ENCODE measurements around the gene TBC1D7. TPM values are rescaled to one million over a fixed set of nuclear protein-coding genes. Genes with fewer than 3 reads are reported as not detected.

The TBC1D7 gene
- total and polyA plus RNA-seq, 8 donors, result 18.3 to 38.8 (median 33.6) TPM

DNA sequence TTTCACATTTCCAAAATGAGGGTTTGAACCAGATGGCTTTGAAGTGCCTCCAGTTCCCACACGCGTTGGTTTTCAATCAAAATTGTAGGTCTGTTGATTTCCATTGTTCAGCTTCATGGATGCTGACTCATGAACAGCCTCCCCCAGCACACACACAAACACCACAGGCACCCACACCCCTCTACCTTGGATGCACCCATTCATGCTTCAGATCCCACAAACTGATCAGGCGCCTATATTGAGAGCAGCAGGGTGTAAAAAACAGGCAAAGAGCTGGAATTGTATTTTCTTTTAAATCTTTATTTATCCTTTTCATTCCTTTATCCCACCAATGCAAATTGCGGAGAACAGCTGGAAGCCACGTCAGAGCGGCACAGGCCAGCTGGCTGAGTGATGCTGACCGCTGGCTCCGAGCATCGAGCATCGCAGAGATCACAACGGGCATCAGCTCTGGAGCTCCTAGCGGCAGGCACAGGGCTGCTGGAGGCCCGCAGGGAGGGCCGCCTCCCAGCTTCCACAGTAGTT lies 29.3 kb upstream of the TBC1D7 start:
- no peak overlapping the region for H3K27ac ChIP-seq
- ATAC-seq (no peak), DNase-seq (peak in 1 of 4 donors; percentile 40)
- intact Hi-C loops (cut with DNase I), result no loop called here
- TF ChIP-seq, protein P1, sequence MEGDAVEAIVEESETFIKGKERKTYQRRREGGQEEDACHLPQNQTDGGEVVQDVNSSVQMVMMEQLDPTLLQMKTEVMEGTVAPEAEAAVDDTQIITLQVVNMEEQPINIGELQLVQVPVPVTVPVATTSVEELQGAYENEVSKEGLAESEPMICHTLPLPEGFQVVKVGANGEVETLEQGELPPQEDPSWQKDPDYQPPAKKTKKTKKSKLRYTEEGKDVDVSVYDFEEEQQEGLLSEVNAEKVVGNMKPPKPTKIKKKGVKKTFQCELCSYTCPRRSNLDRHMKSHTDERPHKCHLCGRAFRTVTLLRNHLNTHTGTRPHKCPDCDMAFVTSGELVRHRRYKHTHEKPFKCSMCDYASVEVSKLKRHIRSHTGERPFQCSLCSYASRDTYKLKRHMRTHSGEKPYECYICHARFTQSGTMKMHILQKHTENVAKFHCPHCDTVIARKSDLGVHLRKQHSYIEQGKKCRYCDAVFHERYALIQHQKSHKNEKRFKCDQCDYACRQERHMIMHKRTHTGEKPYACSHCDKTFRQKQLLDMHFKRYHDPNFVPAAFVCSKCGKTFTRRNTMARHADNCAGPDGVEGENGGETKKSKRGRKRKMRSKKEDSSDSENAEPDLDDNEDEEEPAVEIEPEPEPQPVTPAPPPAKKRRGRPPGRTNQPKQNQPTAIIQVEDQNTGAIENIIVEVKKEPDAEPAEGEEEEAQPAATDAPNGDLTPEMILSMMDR (IDR thresholded peaks at IDR 0.05), result no peak
- H3K27me3 ChIP-seq, result no peaks in the 10 kb centered on the region
- H3K4me1 ChIP-seq, result peaks cover 19 to 23% of the 10 kb centered on the region in 2 donors
- H3K36me3 ChIP-seq, result no peaks in the 10 kb centered on the region
- no peak overlapping the region for H3K4me3 ChIP-seq
- H3K9me3 ChIP-seq, result no peaks in the 10 kb centered on the region

DNA sequence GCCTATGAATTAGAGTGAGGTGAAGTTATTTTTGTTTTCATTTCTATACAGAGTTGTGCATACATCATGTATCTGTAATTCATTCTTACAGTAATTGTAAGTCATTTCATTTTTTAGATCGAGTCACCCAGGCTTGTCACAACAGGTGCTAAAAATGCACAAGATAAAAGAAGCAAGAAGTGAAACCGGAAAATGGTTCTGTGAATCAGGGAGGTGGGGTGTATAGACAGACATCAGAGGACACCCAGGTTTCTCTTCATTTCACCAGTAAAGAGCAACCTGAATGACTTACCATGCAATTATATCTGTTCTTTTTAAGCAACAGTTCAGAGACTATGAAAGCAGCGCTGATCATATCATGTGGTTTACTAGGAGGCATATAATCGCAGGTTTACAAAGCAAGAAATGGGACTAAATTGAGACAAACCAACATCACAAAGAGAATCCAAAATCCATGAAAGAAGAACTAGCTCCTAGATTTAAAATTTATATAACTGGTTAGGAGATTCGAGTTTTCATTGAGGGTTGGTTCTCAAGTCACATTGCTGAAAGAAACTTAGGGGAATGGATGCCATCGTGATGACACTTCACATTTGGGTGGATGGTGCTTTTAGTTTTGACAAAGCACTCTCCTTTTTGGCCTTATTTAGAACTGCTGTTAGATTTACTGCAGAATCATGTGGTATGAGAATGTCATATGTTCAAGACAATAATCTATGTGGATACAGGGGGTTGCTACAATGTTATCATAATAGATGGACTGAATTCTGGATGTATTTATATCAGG lies 27.9 kb upstream of the TBC1D7 start:
- intact Hi-C loops (cut with DNase I), result no loop called here
- Histone ChIP-seq H3K27ac (peak overlapping the region in 1 of 2 donors; percentile 51), H3K36me3 (no peaks in the 10 kb centered on the region), H3K9me3 (no peaks in the 10 kb centered on the region), H3K4me3 (no peak overlapping the region), H3K27me3 (no peaks in the 10 kb centered on the region), H3K4me1 (peaks cover 19 to 23% of the 10 kb centered on the region in 2 donors)
- ATAC-seq (no peak), DNase-seq (no peak)
- TF ChIP-seq, protein P1 (IDR thresholded peaks at IDR 0.05), result no peak

DNA sequence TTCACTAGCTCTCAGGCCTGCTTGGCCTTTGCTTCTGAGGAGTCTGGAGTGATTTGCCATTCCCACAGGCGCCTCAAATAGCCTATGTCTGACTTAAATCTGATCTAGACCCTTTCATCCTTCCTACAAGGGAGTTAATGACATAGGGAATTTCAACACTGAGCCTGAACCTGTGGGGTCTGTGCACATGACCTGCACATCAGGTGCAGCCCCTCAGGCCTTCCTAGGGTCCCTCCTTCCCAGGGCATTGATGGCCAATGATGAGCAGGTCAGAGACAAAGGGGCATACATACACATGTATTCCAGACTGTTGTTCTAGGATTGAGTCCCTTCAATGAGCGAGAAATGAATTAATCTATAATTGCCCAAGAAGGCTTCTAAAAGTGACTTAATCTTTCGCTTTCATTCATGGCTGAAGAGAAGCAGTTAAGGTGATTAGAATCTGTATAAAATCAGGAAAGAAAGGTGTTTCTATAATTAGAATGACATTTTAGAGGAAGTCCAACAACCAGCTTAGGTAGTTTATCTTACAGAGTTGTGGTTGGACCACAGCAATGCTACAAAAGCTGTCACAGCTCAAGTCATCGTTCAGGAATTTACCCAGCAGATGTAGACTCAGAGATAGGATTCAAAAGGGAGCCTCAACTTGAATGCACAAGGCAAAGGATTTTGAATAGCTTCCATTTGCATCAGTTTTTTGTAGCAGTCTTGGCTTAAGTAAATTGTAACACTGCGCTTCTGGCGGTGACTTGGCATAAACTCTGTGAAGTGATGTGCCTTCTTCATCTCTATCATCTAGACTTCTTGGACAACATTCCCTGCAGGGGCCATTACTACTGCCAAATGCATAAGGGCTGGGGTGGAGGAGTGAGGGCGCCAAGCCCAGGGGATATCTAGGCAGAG lies 27.0 kb upstream of the TBC1D7 start:
- Histone ChIP-seq H3K4me1 (peaks cover 19 to 23% of the 10 kb centered on the region in 2 donors), H3K9me3 (no peaks in the 10 kb centered on the region), H3K27ac (peak overlapping the region; percentile 36 to 51), H3K27me3 (no peaks in the 10 kb centered on the region), H3K4me3 (no peak overlapping the region), H3K36me3 (no peaks in the 10 kb centered on the region)
- peak in 1 of 4 donors; percentile 25 for DNase-seq
- TF ChIP-seq, protein P1 (IDR thresholded peaks at IDR 0.05), result no peak
- peak; percentile 69 for ATAC-seq
- intact Hi-C loops (cut with DNase I), result no loop called here

DNA sequence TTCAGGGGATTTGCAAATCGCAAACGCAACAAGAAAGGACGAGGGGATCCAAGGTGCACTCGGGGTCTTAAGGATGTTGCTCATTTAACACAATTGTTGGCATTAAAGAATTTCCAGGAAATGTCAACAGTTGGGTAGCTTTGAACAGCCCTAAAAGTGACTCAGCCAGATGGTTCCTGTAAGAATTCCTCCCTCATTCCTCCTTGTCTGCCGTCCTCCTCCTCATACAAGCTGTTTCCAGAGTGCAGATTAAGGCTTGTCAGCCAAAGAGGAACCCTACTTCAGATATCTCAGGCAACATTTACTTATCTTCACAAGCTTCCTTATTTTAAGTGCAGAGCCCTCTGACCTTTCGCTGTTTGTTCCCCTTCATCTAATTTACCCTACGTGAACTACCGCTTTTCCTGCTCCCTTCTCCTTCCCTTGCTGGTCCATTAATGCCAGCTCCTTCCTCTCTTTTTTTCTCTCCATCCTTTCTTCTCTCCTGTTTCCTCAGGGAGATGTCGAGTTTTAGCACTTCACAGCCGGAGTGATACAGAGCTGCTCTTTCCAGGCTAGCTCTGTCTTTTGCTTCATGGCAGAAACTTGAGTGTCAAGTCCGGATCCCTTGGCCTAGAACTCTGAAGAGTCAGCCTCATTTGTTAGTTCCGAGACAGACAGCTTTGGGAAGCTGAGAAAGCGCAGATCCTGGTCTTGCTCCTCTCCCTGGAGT lies 26.1 kb upstream of the TBC1D7 start:
- TF ChIP-seq, protein P1 (IDR thresholded peaks at IDR 0.05), result no peak
- Histone ChIP-seq H3K4me3 (no peak overlapping the region), H3K27ac (peak overlapping the region; percentile 36 to 51), H3K9me3 (no peaks in the 10 kb centered on the region), H3K4me1 (peaks cover 19 to 23% of the 10 kb centered on the region in 2 donors), H3K27me3 (no peaks in the 10 kb centered on the region), H3K36me3 (no peaks in the 10 kb centered on the region)
- intact Hi-C loops (cut with DNase I), result no loop called here
- DNase-seq, result no peak
- ATAC-seq, result peak; percentile 45

All from left lung (tissue), 10 donors.